Measurements from ENCODE around the gene PINLYP. TPM values are rescaled to one million over a fixed set of nuclear protein-coding genes. Genes with fewer than 3 reads are reported as not detected.
A peak's percentile ranks its signal among the peaks of the same experiment; 100 is the strongest.

Gene PINLYP
- total RNA-seq, 2 donors from 2014 or later: 6.6 to 11.9 TPM

DNA sequence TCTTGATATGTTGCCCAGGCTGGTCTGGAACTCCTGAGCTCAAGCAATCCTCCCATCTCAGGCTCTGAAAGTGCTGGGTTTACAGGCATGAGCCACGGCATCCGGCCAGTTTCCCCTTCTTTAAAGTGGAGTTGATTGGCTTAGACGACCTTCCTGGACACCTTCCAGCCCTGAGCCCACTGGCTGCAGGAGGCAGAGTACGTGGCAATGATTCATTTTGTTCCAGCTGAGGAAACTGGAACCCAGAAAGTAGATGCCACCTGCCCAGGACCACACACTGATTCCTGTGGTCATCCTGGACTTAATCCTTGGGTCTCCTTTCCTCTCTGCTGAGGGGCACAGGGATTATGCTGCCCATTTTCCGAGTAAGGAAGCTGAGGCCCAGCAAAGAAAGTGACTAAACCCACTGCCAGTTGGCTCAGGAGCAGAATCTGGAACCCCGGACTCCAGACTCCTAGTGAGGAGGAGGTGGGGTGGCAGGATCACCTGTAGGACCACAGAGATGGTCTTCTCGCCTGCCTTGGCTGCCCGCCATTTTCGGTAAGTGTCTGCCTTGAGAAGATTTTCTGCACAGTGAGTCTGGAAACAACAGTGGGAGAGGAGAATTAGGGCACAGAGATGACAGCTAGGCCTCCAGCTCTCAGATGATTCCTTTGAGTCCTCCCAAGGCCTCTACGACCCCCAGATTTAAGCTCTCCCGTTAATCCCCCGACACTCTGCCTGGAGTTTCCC is 1.0 kb upstream of the PINLYP start:
- no peak for ATAC-seq (ENCODE audit: insufficient number of reproducible peaks, low FRiP score, low read depth)
- TF ChIP-seq, protein P1, sequence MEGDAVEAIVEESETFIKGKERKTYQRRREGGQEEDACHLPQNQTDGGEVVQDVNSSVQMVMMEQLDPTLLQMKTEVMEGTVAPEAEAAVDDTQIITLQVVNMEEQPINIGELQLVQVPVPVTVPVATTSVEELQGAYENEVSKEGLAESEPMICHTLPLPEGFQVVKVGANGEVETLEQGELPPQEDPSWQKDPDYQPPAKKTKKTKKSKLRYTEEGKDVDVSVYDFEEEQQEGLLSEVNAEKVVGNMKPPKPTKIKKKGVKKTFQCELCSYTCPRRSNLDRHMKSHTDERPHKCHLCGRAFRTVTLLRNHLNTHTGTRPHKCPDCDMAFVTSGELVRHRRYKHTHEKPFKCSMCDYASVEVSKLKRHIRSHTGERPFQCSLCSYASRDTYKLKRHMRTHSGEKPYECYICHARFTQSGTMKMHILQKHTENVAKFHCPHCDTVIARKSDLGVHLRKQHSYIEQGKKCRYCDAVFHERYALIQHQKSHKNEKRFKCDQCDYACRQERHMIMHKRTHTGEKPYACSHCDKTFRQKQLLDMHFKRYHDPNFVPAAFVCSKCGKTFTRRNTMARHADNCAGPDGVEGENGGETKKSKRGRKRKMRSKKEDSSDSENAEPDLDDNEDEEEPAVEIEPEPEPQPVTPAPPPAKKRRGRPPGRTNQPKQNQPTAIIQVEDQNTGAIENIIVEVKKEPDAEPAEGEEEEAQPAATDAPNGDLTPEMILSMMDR (IDR thresholded peaks at IDR 0.05): no peak
- H3K36me3 ChIP-seq: no peaks in the 10 kb centered on the region
- peaks cover 13 to 14% of the 10 kb centered on the region in 2 donors for H3K4me1 ChIP-seq (ENCODE audit: control insufficient read depth in 1 of 2, low read depth in 2 of 2)
- peak overlapping the region; percentile 98 for H3K4me3 ChIP-seq
- no peaks in the 10 kb centered on the region for H3K9me3 ChIP-seq
- H3K27me3 ChIP-seq (replicated peaks; ENCODE audit: insufficient read depth): no peaks in the 10 kb centered on the region
- H3K27ac ChIP-seq: peak overlapping the region; percentile 78 to 89
- DNase-seq (ENCODE audit: low spot score): no peak

DNA sequence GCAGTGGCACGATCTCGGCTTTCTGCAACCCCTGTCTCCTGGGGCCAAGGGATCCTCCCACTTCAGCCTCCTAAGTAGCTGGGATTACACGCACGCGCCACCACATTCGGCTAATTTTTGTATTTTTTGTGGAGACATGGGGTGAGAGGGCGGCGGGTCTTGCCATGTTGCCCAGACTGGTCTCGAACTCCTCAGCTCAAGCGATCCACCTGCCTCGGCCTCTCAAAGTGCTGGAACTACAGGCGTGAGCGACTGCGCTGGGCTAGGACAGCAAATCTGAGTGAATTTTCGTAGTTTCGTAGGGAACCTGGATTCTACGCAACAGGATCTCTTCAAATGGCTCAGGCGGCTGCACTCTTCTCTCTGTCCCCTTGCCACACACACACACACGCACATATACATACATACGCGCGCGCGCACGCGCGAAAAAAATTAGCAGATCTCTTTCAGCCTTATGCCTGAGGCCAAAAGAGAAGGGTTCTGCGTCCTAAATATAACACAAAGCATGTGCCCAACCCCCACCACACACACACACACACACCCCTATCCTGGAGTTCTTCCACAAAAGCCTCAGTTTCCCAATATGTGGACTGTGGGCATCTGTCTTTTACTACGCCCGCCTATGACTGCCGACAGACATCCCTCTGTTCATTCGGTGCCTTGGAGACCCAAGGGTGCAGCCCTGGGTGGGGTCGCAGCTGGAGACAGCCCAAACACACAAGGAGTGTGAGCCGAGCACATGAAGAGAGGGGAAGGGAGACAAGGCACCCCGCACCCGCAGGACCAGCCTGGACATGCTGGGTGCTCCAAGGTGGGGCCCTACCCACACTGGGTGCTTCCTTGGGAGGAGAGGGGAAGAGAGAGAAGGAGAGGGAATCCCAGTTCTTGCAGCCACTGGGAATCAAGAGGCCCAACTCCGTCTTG is 616 bp downstream of the PINLYP start:
- TF ChIP-seq, protein P1 (IDR thresholded peaks at IDR 0.05): no peak
- ATAC-seq (ENCODE audit: insufficient number of reproducible peaks, low FRiP score, low read depth): no peak
- Histone ChIP-seq H3K4me3 (peak overlapping the region; percentile 98), H3K4me1 (ENCODE audit: control insufficient read depth in 1 of 2, low read depth in 2 of 2) (peaks cover 15 to 17% of the 10 kb centered on the region in 2 donors), H3K27ac (peak overlapping the region; percentile 53 to 58), H3K27me3 (replicated peaks; ENCODE audit: insufficient read depth) (no peaks in the 10 kb centered on the region), H3K36me3 (no peaks in the 10 kb centered on the region), H3K9me3 (no peaks in the 10 kb centered on the region)
- DNase-seq (ENCODE audit: low spot score): no peak

DNA sequence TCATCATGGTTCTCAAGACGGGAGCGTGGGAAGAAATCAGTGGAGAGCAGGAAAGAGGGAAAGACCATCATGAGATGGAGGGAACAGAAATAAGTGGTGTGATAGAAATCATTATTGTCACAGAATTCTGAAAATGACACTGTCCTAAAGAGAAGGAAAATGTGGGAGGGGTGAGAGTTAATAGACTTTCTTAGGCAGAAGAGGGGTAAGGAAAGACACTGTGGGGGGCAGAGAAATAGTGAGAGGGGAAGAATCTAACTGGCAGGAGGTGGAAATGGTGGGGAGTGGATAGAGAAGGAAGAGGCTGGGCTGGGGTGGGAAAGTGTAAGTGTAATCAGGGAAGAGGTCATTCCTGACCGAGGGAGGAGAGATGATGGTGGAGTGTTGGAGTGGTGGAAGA is 3.2 kb downstream of the PINLYP start:
- Histone ChIP-seq H3K27me3 (replicated peaks; ENCODE audit: insufficient read depth) (no peaks in the 10 kb centered on the region), H3K27ac (no peak overlapping the region), H3K9me3 (no peaks in the 10 kb centered on the region), H3K36me3 (no peaks in the 10 kb centered on the region), H3K4me3 (no peak overlapping the region), H3K4me1 (ENCODE audit: control insufficient read depth in 1 of 2, low read depth in 2 of 2) (peaks cover 16 to 29% of the 10 kb centered on the region in 2 donors)
- ATAC-seq (ENCODE audit: insufficient number of reproducible peaks, low FRiP score, low read depth) (no peak), DNase-seq (ENCODE audit: low spot score) (no peak)
- TF ChIP-seq, protein P1 (IDR thresholded peaks at IDR 0.05): no peak

DNA sequence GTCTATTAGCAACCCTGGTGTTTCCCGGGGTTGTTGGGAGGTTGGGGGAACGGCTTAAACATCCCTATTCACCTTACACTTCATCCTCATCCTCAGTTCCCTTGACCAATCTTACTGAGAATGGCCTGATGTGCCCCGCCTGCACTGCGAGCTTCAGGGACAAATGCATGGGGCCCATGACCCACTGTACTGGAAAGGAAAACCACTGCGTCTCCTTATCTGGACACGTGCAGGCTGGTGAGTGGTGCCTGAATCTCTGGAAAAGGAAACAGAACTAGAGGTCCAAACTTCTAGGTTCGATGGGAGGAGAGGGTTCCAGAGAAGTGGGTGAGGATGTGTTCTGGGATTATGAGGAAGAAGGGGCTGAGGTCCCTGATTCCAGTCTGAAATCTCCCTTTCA is 5.9 kb downstream of the PINLYP start:
- H3K27ac ChIP-seq: peak overlapping the region; percentile 15 to 36
- peaks cover 6 to 20% of the 10 kb centered on the region in 2 donors for H3K4me1 ChIP-seq (ENCODE audit: control insufficient read depth in 1 of 2, low read depth in 2 of 2)
- H3K9me3 ChIP-seq: no peaks in the 10 kb centered on the region
- no peaks in the 10 kb centered on the region for H3K27me3 ChIP-seq (replicated peaks; ENCODE audit: insufficient read depth)
- peak overlapping the region; percentile 76 for H3K4me3 ChIP-seq
- H3K36me3 ChIP-seq: no peaks in the 10 kb centered on the region
- TF ChIP-seq, protein P1 (IDR thresholded peaks at IDR 0.05): no peak
- ATAC-seq (ENCODE audit: insufficient number of reproducible peaks, low FRiP score, low read depth) (no peak), DNase-seq (ENCODE audit: low spot score) (no peak)

DNA sequence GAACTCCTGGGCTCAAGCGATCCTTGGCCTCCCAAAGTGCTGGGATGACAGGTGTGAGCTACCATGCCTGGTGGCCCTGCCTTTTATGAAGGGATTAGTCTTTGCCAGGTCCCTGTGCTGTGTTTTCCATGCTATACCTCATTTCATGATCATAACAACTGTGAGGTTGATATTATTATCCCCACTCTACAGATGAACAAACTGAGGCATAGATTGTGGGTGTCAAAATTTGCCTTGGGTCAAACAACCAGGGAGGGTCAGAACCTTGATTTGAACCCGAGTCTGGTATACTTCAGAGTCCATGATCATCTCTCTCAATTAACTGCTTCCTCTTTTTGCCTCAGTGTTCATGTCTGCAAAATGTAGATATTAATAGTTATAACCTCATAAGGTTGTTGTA is 6.9 kb downstream of the PINLYP start:
- TF ChIP-seq, protein P1 (IDR thresholded peaks at IDR 0.05): no peak
- Histone ChIP-seq H3K36me3 (no peaks in the 10 kb centered on the region), H3K27ac (no peak overlapping the region), H3K4me1 (ENCODE audit: control insufficient read depth in 1 of 2, low read depth in 2 of 2) (peaks cover 6 to 20% of the 10 kb centered on the region in 2 donors), H3K27me3 (replicated peaks; ENCODE audit: insufficient read depth) (no peaks in the 10 kb centered on the region), H3K4me3 (no peak overlapping the region), H3K9me3 (no peaks in the 10 kb centered on the region)
- DNase-seq (ENCODE audit: low spot score) (no peak), ATAC-seq (ENCODE audit: insufficient number of reproducible peaks, low FRiP score, low read depth) (no peak)

Measured in thoracic aorta (tissue), 2 donors.